SK-N-SH (cell line): ENCODE results near the gene SAMD1.

Experiments
- EZH2phosphoT487 ChIP-seq: fragments of 200-600 bp; sonication (generic); IDR thresholded peaks from 2 replicates; pipeline ENCODE4 v1.6.1; 2017; ENCODE audit warnings: low read depth, mixed run types, mild to moderate bottlenecking, antibody characterized with exemption, moderate library complexity, borderline replicate concordance
- TF ChIP-seq, protein P1 (sequence below): fragments of 200-600 bp; sonication (generic); IDR thresholded peaks from 2 replicates; pipeline ENCODE4 v1.6.1; 2017; ENCODE audit warnings: antibody characterized with exemption, mild to moderate bottlenecking, moderate library complexity
- TF ChIP-seq, protein P2 (sequence below): IDR thresholded peaks from 2 replicates; pipeline ENCODE4 v1.4.0; 2012; ENCODE audit warnings: low read depth

DNA sequence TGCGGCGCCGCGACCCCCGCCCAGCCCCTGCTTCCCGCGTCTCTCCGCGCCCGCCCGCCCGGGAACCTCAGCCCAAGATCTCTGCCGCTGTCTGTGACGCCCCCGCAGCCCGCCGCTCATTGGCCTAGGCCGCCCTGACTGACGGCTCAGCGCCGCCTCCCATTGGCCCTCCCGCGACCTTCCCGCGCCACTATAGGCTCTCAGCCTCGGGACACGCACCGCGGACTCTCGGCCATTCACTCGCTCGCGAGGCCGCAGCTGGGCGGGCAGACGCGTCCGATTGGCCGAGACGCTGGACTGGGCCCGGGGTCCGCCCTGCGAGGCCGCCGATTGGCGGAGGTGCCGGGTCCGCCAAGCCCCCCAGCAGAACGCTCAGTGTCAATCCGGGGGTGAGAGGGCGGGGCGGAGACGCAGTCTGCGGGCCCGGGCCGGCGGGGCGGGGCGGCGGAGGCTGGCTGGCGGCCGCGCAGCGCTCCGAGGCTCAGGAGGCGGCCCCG, 27.2 kb upstream of the SAMD1 start, which contains the start of gene PRKACA:
- TF ChIP-seq, protein P1, sequence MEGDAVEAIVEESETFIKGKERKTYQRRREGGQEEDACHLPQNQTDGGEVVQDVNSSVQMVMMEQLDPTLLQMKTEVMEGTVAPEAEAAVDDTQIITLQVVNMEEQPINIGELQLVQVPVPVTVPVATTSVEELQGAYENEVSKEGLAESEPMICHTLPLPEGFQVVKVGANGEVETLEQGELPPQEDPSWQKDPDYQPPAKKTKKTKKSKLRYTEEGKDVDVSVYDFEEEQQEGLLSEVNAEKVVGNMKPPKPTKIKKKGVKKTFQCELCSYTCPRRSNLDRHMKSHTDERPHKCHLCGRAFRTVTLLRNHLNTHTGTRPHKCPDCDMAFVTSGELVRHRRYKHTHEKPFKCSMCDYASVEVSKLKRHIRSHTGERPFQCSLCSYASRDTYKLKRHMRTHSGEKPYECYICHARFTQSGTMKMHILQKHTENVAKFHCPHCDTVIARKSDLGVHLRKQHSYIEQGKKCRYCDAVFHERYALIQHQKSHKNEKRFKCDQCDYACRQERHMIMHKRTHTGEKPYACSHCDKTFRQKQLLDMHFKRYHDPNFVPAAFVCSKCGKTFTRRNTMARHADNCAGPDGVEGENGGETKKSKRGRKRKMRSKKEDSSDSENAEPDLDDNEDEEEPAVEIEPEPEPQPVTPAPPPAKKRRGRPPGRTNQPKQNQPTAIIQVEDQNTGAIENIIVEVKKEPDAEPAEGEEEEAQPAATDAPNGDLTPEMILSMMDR, result no peak
- TF ChIP-seq, protein P2, sequence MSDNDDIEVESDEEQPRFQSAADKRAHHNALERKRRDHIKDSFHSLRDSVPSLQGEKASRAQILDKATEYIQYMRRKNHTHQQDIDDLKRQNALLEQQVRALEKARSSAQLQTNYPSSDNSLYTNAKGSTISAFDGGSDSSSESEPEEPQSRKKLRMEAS, result no peak
- TF ChIP-seq EZH2phosphoT487, result no peak
